Measurements from ENCODE around the gene STEAP2.
"Not testable (repeated sequence)": the region's sequence is repeated elsewhere in the genome, so short reads cannot be mapped to it uniquely, and the experiment has no call there.

Gene STEAP2

DNA sequence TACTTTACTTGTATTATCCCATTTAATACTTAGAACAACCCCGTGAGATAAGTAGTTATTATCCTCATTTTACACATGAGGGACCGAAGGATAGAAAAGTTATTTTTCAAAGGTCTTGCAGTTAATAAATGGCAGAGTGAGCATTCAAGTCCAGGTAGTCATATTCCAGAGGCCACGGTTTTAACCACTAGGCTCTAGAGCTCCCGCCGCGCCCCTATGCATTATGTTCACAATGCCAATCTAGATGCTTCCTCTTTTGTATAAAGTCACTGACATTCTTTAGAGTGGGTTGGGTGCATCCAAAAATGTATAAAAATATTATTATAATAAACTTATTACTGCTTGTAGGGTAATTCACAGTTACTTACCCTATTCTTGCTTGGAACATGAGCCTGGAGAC is 22.0 kb downstream of the STEAP2 start:
- no peak for DNase-seq (ENCODE audit: low spot score)

DNA sequence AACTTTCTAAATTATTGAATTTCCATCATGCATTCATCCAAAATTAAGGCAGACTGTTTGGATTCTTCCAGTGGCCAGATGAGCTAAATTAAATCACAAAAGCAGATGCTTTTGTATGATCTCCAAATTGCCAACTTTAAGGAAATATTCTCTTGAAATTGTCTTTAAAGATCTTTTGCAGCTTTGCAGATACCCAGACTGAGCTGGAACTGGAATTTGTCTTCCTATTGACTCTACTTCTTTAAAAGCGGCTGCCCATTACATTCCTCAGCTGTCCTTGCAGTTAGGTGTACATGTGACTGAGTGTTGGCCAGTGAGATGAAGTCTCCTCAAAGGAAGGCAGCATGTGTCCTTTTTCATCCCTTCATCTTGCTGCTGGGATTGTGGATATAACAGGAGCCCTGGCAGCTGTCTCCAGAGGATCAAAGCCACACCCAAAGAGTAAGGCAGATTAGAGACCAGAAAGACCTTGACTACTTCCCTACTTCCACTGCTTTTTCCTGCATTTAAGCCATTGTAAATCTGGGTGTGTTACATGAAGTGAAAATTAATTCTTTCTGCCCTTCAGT is 25.3 kb downstream of the STEAP2 start:
- DNase-seq (ENCODE audit: low spot score): no peak

GRCh38 chr7:90238022-90238421 is 26.5 kb downstream of the STEAP2 start:
- DNase-seq (ENCODE audit: low spot score): no peak

GRCh38 chr7:90238583-90238982 is 27.0 kb downstream of the STEAP2 start:
- DNase-seq (ENCODE audit: low spot score): no peak

- no peak for DNase-seq (ENCODE audit: low spot score)
Observed at GRCh38 chr7:90239050-90239449, 27.5 kb downstream of the STEAP2 start.

- DNase-seq (ENCODE audit: low spot score): no peak
Observed at GRCh38 chr7:90239625-90240228, 28.2 kb downstream of the STEAP2 start.

GRCh38 chr7:90242369-90243168 is 31.0 kb downstream of the STEAP2 start:
- no peak for DNase-seq (ENCODE audit: low spot score)

DNA sequence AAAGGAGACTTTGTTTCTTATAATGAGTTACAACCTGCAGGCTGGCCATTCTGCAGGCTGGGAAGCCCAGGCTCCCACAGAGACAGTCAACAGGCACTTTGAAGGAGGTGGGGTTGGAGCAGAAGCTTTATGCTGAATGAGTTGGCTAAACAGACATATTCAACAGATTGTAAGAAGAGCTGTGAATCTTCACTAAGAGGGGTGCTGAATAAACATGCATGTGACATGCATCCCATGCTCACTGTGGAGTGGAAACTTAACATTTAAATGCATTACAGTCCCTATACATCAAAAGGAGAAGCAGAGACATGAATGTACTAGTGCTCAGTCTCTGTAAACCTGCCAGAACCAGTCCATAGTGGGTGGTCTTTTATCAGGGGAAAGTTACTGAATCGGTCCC is 32.0 kb downstream of the STEAP2 start:
- DNase-seq (ENCODE audit: low spot score): no peak

GRCh38 chr7:90244565-90244908 is 33.0 kb downstream of the STEAP2 start:
- no peak for DNase-seq (ENCODE audit: low spot score)

- DNase-seq (ENCODE audit: low spot score): peak; percentile 94
Observed at GRCh38 chr7:90244909-90245851, 33.6 kb downstream of the STEAP2 start, which contains the start of gene CFAP69. Gene CFAP69 (plus strand): TSS chr7:90245174. CDS start chr7:90245425, 251 bp downstream.

DNA sequence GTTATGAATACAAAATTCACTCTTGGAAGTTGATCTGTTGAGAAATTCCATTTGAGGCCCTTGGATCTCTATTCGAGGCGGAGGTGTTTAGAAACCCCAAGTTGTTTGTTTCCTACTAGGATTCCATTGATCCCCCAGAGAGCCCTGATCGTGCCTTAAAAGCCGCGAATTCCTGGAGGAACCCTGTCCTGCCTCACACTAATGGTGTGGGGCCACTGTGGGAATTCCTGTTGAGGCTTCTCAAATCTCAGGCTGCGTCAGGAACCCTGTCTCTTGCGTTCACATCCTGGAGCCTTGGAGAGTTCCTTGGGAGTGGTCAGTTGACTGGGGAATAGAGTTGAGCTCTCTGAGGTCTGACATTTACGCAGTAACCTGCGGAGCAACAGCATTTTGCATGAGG is 34.6 kb downstream of the STEAP2 start:
- no peak for DNase-seq (ENCODE audit: low spot score)

DNA sequence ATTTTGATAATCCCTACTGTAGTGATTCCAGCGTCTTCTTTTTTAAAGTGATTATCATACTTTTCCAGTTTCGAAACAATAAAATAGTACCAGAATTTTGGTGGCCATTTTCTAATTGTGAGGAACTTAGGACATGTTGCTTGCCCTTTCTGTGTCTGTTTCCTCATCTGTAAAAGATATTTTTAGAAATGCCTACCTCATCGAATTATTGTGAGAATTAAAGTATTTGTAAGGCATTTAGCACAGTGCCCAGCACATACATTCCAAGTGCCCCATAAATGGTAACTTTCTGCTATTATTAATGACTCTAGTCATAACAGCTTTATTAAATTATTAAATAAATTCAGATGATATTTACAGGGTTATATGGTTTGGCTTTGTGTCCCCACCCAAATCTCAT is 37.2 kb downstream of the STEAP2 start:
- no peak for DNase-seq (ENCODE audit: low spot score)

GRCh38 chr7:90250601-90251303 is 39.2 kb downstream of the STEAP2 start:
- DNase-seq (ENCODE audit: low spot score): no peak

DNA sequence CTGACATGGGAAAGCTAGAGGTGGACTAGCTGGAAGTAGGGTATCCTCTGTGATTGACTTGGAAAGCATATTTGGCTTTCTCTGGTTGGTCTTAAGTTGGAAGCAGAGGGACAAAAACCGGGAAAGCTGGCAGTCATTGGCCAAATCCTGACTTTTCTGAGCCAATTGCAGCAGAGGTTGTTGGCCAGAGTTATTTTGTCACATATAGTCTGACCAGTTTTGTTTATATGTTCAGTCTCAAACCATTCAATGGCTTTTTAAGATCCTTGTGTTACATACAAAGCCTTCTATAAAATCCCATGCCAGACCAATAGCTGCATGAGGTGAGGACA is 39.7 kb downstream of the STEAP2 start:
- no peak for DNase-seq (ENCODE audit: low spot score)

- not testable (repeated sequence) for DNase-seq (ENCODE audit: low spot score)
Observed at GRCh38 chr7:90256011-90256410, 44.5 kb downstream of the STEAP2 start.

- DNase-seq (ENCODE audit: low spot score): no peak
Observed at GRCh38 chr7:90256778-90257177, 45.2 kb downstream of the STEAP2 start.

DNA sequence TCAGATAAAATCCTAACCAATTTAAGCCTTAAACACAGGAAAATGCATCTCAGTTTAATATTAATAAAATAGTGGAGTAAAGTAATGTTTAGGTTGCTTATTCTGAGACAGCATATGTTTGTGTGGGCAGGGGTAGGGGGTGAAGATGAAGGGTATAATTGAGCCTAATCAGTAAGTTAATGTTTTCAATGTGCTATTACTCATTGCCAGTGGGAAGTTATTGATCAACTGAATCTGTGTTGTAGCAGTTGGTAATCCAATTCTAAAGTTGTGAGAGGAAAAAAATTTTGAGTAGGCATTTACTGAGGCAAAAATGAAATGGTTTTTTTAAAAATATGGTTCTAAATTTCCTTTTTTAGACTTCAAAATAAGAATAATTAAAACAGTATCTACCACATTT is 49.9 kb downstream of the STEAP2 start:
- no peak for DNase-seq (ENCODE audit: low spot score)

DNA sequence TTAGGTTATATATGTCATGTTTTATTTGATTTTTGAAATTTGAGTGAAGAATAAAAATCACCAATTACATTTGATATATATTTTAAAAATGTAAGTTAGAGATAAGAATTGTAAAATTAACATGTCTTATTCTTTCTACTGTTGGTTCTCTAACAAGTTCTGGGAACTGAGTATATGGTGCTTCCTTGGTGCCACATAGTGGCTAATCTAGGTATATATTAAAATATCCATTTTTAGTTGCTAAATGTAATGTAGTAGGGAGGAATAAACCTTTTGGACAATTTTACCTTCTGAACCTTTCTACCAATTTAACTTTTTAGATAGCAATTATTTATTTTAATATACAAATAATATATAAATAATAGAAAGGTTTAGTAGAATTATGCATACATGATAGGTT is 50.9 kb downstream of the STEAP2 start:
- DNase-seq (ENCODE audit: low spot score): peak; percentile 83

DNA sequence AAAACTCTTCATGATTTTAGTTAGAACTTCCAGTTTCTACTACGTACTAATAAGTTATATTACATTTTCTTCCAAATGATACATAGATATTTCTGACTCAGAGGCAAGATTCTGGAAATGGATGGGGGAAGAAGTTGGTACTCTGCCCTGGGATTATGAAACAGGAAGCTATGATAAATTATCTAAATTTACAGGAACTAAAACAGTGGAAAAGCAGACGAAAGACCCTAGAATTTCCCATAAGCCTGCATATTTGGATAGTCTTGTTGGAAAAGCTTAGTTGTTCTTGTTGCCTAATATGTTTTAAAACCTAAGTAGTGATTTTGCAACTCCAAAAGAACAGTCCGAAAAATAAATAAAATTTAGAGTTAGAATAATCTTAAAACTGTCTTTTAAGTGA is 55.3 kb downstream of the STEAP2 start:
- DNase-seq (ENCODE audit: low spot score): no peak

- no peak for DNase-seq (ENCODE audit: low spot score)
Observed at GRCh38 chr7:90267263-90267858, 55.8 kb downstream of the STEAP2 start.

DNA sequence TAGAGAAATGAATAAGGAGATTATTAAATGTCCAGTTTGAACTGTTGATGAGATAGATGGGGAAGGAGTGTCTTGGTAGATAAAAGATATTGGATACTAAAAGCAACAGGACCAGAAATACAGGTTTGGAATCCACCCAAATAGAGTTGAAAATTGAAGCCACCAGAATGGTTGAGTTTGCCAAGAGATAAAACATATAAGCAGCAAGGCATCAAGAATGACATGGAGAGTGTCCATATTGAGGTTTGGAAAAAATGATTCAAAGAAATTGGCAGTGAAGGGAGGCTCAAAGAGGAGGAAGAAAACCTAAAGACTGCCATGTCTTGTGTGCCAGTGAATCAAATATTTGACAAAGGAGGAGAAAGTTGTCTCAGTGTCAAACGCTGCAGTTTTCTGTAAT is 57.6 kb downstream of the STEAP2 start:
- no peak for DNase-seq (ENCODE audit: low spot score)

All from RKO (cell line).